Panc1 (cell line): Measurements from ENCODE around the gene POLR2M. TPM values are rescaled to one million over a fixed set of nuclear protein-coding genes. Genes with fewer than 3 reads are reported as not detected.

ENCODE experiments used
- ATAC-seq: fragments of 200-7000 bp; cut with Tn5 transposase; 2 replicates; pipeline ENCODE4 v1.9.1; 2020; ENCODE audit warnings: mild to moderate bottlenecking, moderate library complexity
- BruUV-seq: library from RNA; stranded (reverse); fragments of 400-500 nt; replicated peaks from 2 replicates; lab custom pipeline; 2021; lab: Mats Ljungman, UMichigan
- CTCF ChIA-PET: fragments of 300-600 bp; sonication (Branson Sonifier 250); formaldehyde crosslinking; loops from one replicate; lab custom pipeline; 2022; ENCODE audit warnings: antibody characterized with exemption; lab: Charles Lee
- POLR2A ChIA-PET: fragments of 300-600 bp; sonication (Branson Sonifier 250); formaldehyde crosslinking; loops from one replicate; lab custom pipeline; 2022; ENCODE audit warnings: antibody characterized with exemption; lab: Charles Lee
- DNase-seq: peaks from one replicate; pipeline ENCODE4 v3.0.0-alpha.2; 2010; ENCODE audit warnings: low read depth, low spot score
- H3K27ac ChIP-seq: 2 replicates; pipeline ENCODE4 v1.5.1; 2011; ENCODE audit warnings: mild to moderate bottlenecking, low read length, inconsistent platforms
- H3K27me3 ChIP-seq: fragments of 200-500 bp; sonication (Bioruptor generic); 2 replicates; pipeline ENCODE4 v1.6.0; 2014; ENCODE audit warnings: low read length, inconsistent platforms; ENCODE audit not compliant: control insufficient read depth, insufficient read depth
- H3K36me3 ChIP-seq: fragments of 200-500 bp; sonication (Bioruptor generic); 2 replicates; pipeline ENCODE4 v1.5.1; 2014; ENCODE audit warnings: inconsistent platforms, mild to moderate bottlenecking, low read length, moderate library complexity; ENCODE audit not compliant: control insufficient read depth, insufficient read depth
- H3K4me1 ChIP-seq: 2 replicates; pipeline ENCODE4 v1.5.1; 2011; ENCODE audit warnings: inconsistent platforms, mild to moderate bottlenecking, low read length, moderate library complexity; ENCODE audit not compliant: control insufficient read depth, insufficient read depth
- H3K4me3 ChIP-seq, 2 experiments: 2 replicates each; pipeline ENCODE4 v1.5.1; 2011 to 2012; ENCODE audit warnings: low read depth in 2 of 2, low read length in 2 of 2, mild to moderate bottlenecking in 2 of 2, inconsistent platforms in 1 of 2, moderate library complexity in 1 of 2
- H3K9me3 ChIP-seq: fragments of 200-500 bp; sonication (Bioruptor generic); 2 replicates; pipeline ENCODE4 v1.5.1; 2014; ENCODE audit warnings: low read depth, mild to moderate bottlenecking, inconsistent platforms, low read length, moderate library complexity; ENCODE audit not compliant: control insufficient read depth, insufficient read depth
- POLR2AphosphoS5 ChIP-seq: IDR thresholded peaks from 2 replicates; pipeline ENCODE4 v1.6.1; 2012; ENCODE audit warnings: mild to moderate bottlenecking, low read depth, low read length, moderate library complexity
- SIN3A ChIP-seq: IDR thresholded peaks from 2 replicates; pipeline ENCODE4 v1.6.1; 2012; ENCODE audit warnings: low read depth, mild to moderate bottlenecking, low read length, moderate library complexity, borderline replicate concordance; ENCODE audit not compliant: insufficient read depth
- TCF7L2 ChIP-seq: IDR thresholded peaks from 2 replicates; pipeline ENCODE4 v1.6.1; 2011; ENCODE audit warnings: mild to moderate bottlenecking, low read depth, low read length, inconsistent platforms
- in situ Hi-C: cut with HindIII; loops from 2 replicates; pipeline ENCODE4 v1.10.0; 2016; ENCODE audit warnings: low sequenced_read_pairs, low pct_unique_long_range_greater_than_20kb
- intact Hi-C: fragments of 100-400 bp; cut with micrococcal nuclease; formaldehyde crosslinking; loops from one replicate; pipeline ENCODE4 v1.10.0; 2022; ENCODE audit not compliant: unreplicated experiment
- total RNA-seq: library from RNA; stranded (reverse); gene quantifications from one replicate; pipeline ENCODE4 v1.2.1, GENCODE V29; 2021; ENCODE audit not compliant: unreplicated experiment
- TF ChIP-seq, protein P1 (sequence below): fragments of 450-650 bp; IDR thresholded peaks from 2 replicates; pipeline ENCODE4 v1.5.1; 2017; ENCODE audit warnings: mild to moderate bottlenecking
- TF ChIP-seq, protein P2 (sequence below), 2 experiments: IDR thresholded peaks; 2 replicates each; pipeline ENCODE4 v1.6.1; 2011 to 2012; ENCODE audit warnings: low read depth in 2 of 2, control low read depth in 1 of 2, low read length in 1 of 2, mild to moderate bottlenecking in 1 of 2, moderate library complexity in 1 of 2; ENCODE audit not compliant: insufficient read depth in 1 of 2

The POLR2M gene
- total RNA-seq, 1 experiment from 2014 or later: 76.6 TPM

DNA sequence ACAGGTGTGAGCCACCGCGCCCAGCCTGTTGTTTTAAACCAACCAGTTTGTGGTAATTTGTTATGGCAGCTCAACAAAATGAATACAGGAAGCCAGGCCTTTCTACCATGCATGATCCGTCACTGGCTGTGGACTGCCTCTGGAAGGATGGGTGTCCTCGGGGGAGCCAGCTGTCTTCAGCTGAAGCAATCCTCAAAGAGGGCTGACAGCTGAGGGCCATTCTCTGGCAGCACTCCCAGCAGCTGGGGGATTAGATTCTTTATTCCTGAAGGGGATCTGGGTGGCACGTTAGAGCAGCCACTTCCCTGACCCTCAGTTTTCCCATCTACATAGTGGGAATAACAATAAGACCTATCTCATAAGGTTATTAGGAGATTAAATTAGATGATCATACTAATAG, 24.4 kb downstream of the POLR2M start:
- H3K4me3 ChIP-seq: no peak overlapping the region
- H3K27ac ChIP-seq: no peak overlapping the region
- ChIA-PET POLR2A (no interaction called here), CTCF (interaction anchor here (1.2 kb wide), 1 partner anchor 18 kb away, joined by 3 read pairs; no protein-coding TSS in a partner anchor)
- H3K9me3 ChIP-seq: no peaks in the 10 kb centered on the region
- ATAC-seq (no peak), DNase-seq (no peak)
- H3K36me3 ChIP-seq: no peaks in the 10 kb centered on the region
- TF ChIP-seq, protein P1, sequence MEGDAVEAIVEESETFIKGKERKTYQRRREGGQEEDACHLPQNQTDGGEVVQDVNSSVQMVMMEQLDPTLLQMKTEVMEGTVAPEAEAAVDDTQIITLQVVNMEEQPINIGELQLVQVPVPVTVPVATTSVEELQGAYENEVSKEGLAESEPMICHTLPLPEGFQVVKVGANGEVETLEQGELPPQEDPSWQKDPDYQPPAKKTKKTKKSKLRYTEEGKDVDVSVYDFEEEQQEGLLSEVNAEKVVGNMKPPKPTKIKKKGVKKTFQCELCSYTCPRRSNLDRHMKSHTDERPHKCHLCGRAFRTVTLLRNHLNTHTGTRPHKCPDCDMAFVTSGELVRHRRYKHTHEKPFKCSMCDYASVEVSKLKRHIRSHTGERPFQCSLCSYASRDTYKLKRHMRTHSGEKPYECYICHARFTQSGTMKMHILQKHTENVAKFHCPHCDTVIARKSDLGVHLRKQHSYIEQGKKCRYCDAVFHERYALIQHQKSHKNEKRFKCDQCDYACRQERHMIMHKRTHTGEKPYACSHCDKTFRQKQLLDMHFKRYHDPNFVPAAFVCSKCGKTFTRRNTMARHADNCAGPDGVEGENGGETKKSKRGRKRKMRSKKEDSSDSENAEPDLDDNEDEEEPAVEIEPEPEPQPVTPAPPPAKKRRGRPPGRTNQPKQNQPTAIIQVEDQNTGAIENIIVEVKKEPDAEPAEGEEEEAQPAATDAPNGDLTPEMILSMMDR: no peak
- no peak for TF ChIP-seq TCF7L2
- no peaks in the 10 kb centered on the region for H3K4me1 ChIP-seq
- no TSS peak for BruUV-seq
- no peaks in the 10 kb centered on the region for H3K27me3 ChIP-seq
- intact Hi-C loops: loop anchor here (10.0 kb wide), 1 partner anchor 454 kb away; no protein-coding TSS in a partner anchor
- in situ Hi-C loops: no loop called here

DNA sequence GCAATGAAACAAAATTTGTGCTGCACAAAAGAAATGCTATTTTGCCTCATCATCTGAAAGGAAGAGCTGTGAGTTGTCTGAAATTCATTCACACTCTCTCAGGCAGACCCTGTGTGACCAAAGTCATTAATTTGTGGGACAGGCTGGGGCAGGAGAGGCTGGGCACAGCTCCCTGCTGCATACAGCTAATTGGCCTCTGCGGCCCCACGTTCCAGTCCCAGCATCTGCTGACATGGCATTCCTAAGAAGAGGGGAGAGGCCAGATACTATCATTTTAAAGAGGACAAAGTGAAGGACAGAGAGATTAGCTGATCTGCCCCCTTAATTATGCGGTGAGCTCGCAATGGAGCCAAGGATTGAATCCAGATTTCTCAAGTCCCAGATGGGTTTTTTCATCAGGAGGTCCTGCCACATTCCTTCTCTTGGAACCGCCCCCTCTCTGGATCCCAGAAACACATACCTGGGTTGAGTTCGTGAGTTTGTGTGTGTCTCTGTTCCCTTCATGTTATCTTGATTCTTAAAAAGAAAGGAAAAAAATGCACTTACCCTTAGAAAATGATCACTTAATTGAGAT, 25.1 kb downstream of the POLR2M start:
- TF ChIP-seq, protein P2, sequence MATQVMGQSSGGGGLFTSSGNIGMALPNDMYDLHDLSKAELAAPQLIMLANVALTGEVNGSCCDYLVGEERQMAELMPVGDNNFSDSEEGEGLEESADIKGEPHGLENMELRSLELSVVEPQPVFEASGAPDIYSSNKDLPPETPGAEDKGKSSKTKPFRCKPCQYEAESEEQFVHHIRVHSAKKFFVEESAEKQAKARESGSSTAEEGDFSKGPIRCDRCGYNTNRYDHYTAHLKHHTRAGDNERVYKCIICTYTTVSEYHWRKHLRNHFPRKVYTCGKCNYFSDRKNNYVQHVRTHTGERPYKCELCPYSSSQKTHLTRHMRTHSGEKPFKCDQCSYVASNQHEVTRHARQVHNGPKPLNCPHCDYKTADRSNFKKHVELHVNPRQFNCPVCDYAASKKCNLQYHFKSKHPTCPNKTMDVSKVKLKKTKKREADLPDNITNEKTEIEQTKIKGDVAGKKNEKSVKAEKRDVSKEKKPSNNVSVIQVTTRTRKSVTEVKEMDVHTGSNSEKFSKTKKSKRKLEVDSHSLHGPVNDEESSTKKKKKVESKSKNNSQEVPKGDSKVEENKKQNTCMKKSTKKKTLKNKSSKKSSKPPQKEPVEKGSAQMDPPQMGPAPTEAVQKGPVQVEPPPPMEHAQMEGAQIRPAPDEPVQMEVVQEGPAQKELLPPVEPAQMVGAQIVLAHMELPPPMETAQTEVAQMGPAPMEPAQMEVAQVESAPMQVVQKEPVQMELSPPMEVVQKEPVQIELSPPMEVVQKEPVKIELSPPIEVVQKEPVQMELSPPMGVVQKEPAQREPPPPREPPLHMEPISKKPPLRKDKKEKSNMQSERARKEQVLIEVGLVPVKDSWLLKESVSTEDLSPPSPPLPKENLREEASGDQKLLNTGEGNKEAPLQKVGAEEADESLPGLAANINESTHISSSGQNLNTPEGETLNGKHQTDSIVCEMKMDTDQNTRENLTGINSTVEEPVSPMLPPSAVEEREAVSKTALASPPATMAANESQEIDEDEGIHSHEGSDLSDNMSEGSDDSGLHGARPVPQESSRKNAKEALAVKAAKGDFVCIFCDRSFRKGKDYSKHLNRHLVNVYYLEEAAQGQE (IDR thresholded peaks at IDR 0.05; ENCODE audit: insufficient read depth in 1 of 2, low read depth in 2 of 2, low read length in 1 of 2): no peak
- no peak for TF ChIP-seq POLR2AphosphoS5
- TF ChIP-seq SIN3A: no peak
- TF ChIP-seq, protein P1: no peak
- TF ChIP-seq TCF7L2: no peak
- POLR2A ChIA-PET: no interaction called here
- Histone ChIP-seq H3K27ac (no peak overlapping the region), H3K9me3 (no peaks in the 10 kb centered on the region), H3K27me3 (no peaks in the 10 kb centered on the region), H3K4me1 (no peaks in the 10 kb centered on the region), H3K36me3 (no peaks in the 10 kb centered on the region), H3K4me3 (no peak overlapping the region)
- in situ Hi-C loops (no loop called here), intact Hi-C loops (loop anchor here (10.0 kb wide), 1 partner anchor 453 kb away; no protein-coding TSS in a partner anchor)
- DNase-seq (no peak), ATAC-seq (no peak)
- BruUV-seq: no TSS peak
- CTCF ChIA-PET: interaction anchor here (0.6 to 1.4 kb wide), 4 partner anchors 18 to 119 kb away, joined by 3 to 7 read pairs (median 4); no protein-coding TSS in a partner anchor
